Measurements from ENCODE around the gene ADAMTS17.

DNA sequence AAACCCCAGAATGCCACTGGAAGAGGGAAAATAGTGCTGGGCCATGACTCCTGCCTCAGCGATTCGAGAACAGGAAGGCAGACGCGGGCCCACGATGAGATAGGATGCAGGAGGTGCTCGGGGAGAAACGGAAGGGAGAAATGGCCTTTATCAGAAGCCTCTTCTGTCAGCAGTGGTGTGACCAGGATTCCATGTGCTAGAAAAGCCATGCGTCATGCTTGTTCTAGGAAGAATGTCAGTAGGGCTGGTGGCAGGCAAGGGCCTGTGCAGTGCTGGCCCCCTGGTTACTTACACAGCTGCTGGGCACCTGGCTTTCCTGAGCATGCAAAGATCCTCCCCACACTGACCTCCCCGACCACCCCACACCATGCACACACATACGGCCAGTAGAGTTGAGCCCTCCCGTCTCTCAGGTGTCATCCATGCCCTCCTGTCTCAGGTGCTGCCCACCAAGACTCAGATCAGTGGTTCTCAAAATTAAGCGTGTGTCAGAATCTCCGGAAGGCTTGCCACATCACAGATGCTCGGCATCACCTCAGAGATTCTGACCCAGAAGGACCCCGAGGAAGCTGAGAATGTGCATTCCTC lies 106.7 kb downstream of the ADAMTS17 start:
- TF ChIP-seq YY1 (IDR thresholded peaks at IDR 0.05; ENCODE audit: insufficient read depth, insufficient read length) = no peak
- TF ChIP-seq ZNF274 (IDR thresholded peaks at IDR 0.05; ENCODE audit: low read depth, low read length) = no peak
- TF ChIP-seq SUZ12 (IDR thresholded peaks at IDR 0.05; ENCODE audit: extremely low read depth, insufficient read depth, insufficient read length) = no peak
